B cell (primary cell): ENCODE data around the gene SLC6A4. TPM values are rescaled to one million over a fixed set of nuclear protein-coding genes. Genes with fewer than 3 reads are reported as not detected.

Experiments used
- ATAC-seq: fragments of 200-7000 bp; cut with Tn5 transposase; one replicate; pipeline ENCODE4 v1.10.0; 2021; ENCODE audit warnings: low read depth, mild to moderate bottlenecking, moderate number of reproducible peaks, moderate library complexity
- CTCF ChIA-PET: fragments of 350-600 bp; sonication (Branson Sonifier 250); formaldehyde crosslinking; loops from one replicate; lab custom pipeline; 2021; ENCODE audit warnings: antibody characterized with exemption, inconsistent platforms; lab: Charles Lee
- POLR2A ChIA-PET: fragments of 350-600 bp; sonication (Branson Sonifier 250); formaldehyde crosslinking; loops from one replicate; lab custom pipeline; 2021; ENCODE audit warnings: antibody characterized with exemption; lab: Charles Lee
- DNase-seq: peaks from one replicate; pipeline ENCODE4 v3.0.0; 2013
- H2AFZ ChIP-seq: 2 replicates; pipeline ENCODE4 v1.6.1; 2012; ENCODE audit warnings: mild to moderate bottlenecking, low read depth, low read length; ENCODE audit not compliant: insufficient read depth, poor library complexity, severe bottlenecking
- H3K27ac ChIP-seq, 2 donors: 1 replicate in 1 of 2; 2 replicates in 1 of 2; pipeline ENCODE4 v1.5.1; 2012 to 2013; ENCODE audit warnings: low read length in 2 of 2, mild to moderate bottlenecking in 2 of 2, moderate library complexity in 1 of 2
- H3K27me3 ChIP-seq, 4 experiments: fragments of 200-600 bp in 1 of 4; sonication (generic) in 1 of 4; replicated peaks in 1 of 4; 1 replicate in 2 of 4; 2 replicates in 2 of 4; pipeline versions ENCODE4 v1.6.1 to v1.7.0; 2013 to 2016; ENCODE audit warnings: low read length in 3 of 4, mild to moderate bottlenecking in 2 of 4, mixed read lengths in 1 of 4, moderate library complexity in 1 of 4; ENCODE audit not compliant: insufficient read depth in 4 of 4, control insufficient read depth in 3 of 4; ENCODE audit errors: control extremely low read depth in 1 of 4
- H3K36me3 ChIP-seq, 2 experiments: replicated peaks in 1 of 2; 1 replicate in 1 of 2; 2 replicates in 1 of 2; pipeline versions ENCODE4 v1.6.1 to v1.7.1; 2013; ENCODE audit warnings: low read length in 1 of 2; ENCODE audit not compliant: insufficient read depth in 2 of 2, control insufficient read depth in 1 of 2; ENCODE audit errors: control extremely low read depth in 1 of 2, extremely low read depth in 1 of 2
- H3K4me1 ChIP-seq, 2 donors: fragments of 200-600 bp in 1 of 2; sonication (generic) in 1 of 2; 1 replicate in 1 of 2; 2 replicates in 1 of 2; pipeline versions ENCODE4 v1.5.1 to v1.6.1; 2013 to 2017; ENCODE audit warnings: low read length in 2 of 2; ENCODE audit not compliant: control insufficient read depth in 2 of 2, insufficient read depth in 2 of 2
- H3K4me2 ChIP-seq: replicated peaks from 2 replicates; pipeline ENCODE3; 2012; ENCODE audit warnings: mild to moderate bottlenecking, low read depth, low read length; ENCODE audit not compliant: poor library complexity, severe bottlenecking
- H3K4me3 ChIP-seq, 5 experiments: fragments of 200-600 bp in 1 of 5; sonication (generic) in 1 of 5; 1 replicate in 3 of 5; 2 replicates in 2 of 5; pipeline versions ENCODE4 v1.5.1 to v1.7.0; 2011 to 2016; ENCODE audit warnings: low read length in 4 of 5, mild to moderate bottlenecking in 4 of 5, low read depth in 2 of 5, control low read depth in 1 of 5, moderate library complexity in 1 of 5; ENCODE audit not compliant: insufficient read depth in 1 of 5; ENCODE audit errors: control extremely low read depth in 1 of 5, extremely low read depth in 1 of 5
- H3K79me2 ChIP-seq: fragments of 200-600 bp; sonication (generic); one replicate; pipeline ENCODE4 v1.6.0; 2016; ENCODE audit warnings: low read length; ENCODE audit not compliant: control insufficient read depth, insufficient read depth
- H3K9ac ChIP-seq: fragments of 200-600 bp; sonication (generic); 2 replicates; pipeline ENCODE4 v1.6.1; 2017; ENCODE audit warnings: mild to moderate bottlenecking, low read length, moderate library complexity
- H3K9me3 ChIP-seq, 3 donors: one replicate each; pipeline versions ENCODE4 v1.6.1 to v1.7.1; 2013; ENCODE audit warnings: low read length in 2 of 3; ENCODE audit not compliant: control insufficient read depth in 2 of 3, insufficient read depth in 1 of 3; ENCODE audit errors: control extremely low read depth in 1 of 3
- H4K20me1 ChIP-seq: 2 replicates; pipeline ENCODE4 v1.6.0; 2012; ENCODE audit warnings: mild to moderate bottlenecking, low read length; ENCODE audit not compliant: insufficient read depth, control insufficient read depth, poor library complexity, severe bottlenecking
- H3K27ac Mint-ChIP-seq: one replicate; pipeline ENCODE4 v1.8.0; 2021; ENCODE audit warnings: mixed read lengths
- H3K27me3 Mint-ChIP-seq: one replicate; pipeline ENCODE4 v1.8.0; 2021; ENCODE audit warnings: mixed read lengths
- H3K4me1 Mint-ChIP-seq: one replicate; pipeline ENCODE4 v1.8.0; 2021; ENCODE audit warnings: mixed read lengths
- H3K4me3 Mint-ChIP-seq: one replicate; pipeline ENCODE4 v1.8.0; 2021; ENCODE audit warnings: mixed read lengths
- H3K9me3 Mint-ChIP-seq: one replicate; pipeline ENCODE4 v1.8.0; 2022; ENCODE audit warnings: mixed read lengths; ENCODE audit not compliant: insufficient read depth
- CTCF ChIP-seq: fragments of 200-600 bp; IDR thresholded peaks from one replicate; pipeline ENCODE4 v1.8.0; 2022; ENCODE audit warnings: antibody characterized with exemption, mild to moderate bottlenecking
- EZH2 ChIP-seq: IDR thresholded peaks from 2 replicates; pipeline ENCODE4 v1.6.1; 2012; ENCODE audit warnings: borderline replicate concordance, low read depth, mild to moderate bottlenecking, moderate library complexity, low read length; ENCODE audit not compliant: insufficient read depth, poor library complexity, severe bottlenecking
- whole genome bisulfite sequencing: methylation state at CpG from one replicate; pipeline ENCODE4 v1.1.5; 2013; ENCODE audit warnings: missing lambda C conversion rate; ENCODE audit not compliant: insufficient coverage; 5-methylcytosine and 5-hydroxymethylcytosine counted together
- intact Hi-C: fragments of 100-400 bp; cut with micrococcal nuclease; formaldehyde crosslinking; loops from one replicate; pipeline ENCODE4 v1.10.0; 2022
- polyA plus RNA-seq: library from polyadenylated mRNA; depleted of rRNA; stranded (reverse); fragments of >200 nt; gene quantifications from 2 replicates; pipeline ENCODE4 v1.2.3, GENCODE V29; 2012
- total RNA-seq, 2 donors: library from RNA; stranded (reverse); fragments of 120-200 nt in 1 of 2; gene quantifications; 1 replicate in 1 of 2; 2 replicates in 1 of 2; pipeline versions ENCODE4 v1.2.3 to v1.2.4, GENCODE V29; 2013 to 2022

The SLC6A4 gene
- total and polyA plus RNA-seq, 2 donors (not counting 1 experiment from before 2014, with no cell fraction given) = not detected

- Histone ChIP-seq H2AFZ (no peak overlapping the region), H3K9me3 (peaks cover 3 to 14% (median 5%) of the 10 kb centered on the region in 3 donors), H4K20me1 (peaks cover 5% of the 10 kb centered on the region), H3K4me2 (no peak overlapping the region), H3K27me3 (no peaks in the 10 kb centered on the region), H3K4me1 (peaks cover 19 to 35% of the 10 kb centered on the region in 2 donors), H3K79me2 (peaks cover 89% of the 10 kb centered on the region), H3K9ac (no peak overlapping the region), H3K27ac (no peak overlapping the region), H3K4me3 (no peak overlapping the region), H3K36me3 (peaks cover 11 to 21% of the 10 kb centered on the region in 2 experiments)
- H3K4me3 Mint-ChIP-seq = no peak overlapping the region
- intact Hi-C loops = no loop called here
- ATAC-seq = no peak
- H3K27me3 Mint-ChIP-seq = no peaks in the 10 kb centered on the region
- H3K27ac Mint-ChIP-seq = no peak overlapping the region
- ChIA-PET CTCF (no interaction called here), POLR2A (interaction anchor here (0.6 kb wide), 2 partner anchors 9 to 28 kb away, joined by 3 to 4 read pairs; no protein-coding TSS in a partner anchor)
- TF ChIP-seq EZH2 = no peak
- no peak for TF ChIP-seq CTCF
- H3K9me3 Mint-ChIP-seq = peaks cover 11% of the 10 kb centered on the region
- DNase-seq = no peak
- peaks cover 51% of the 10 kb centered on the region for H3K4me1 Mint-ChIP-seq
Measured at GRCh38 chr17:30161601-30162000, 73.9 kb downstream of the SLC6A4 start.

GRCh38 chr17:30160419-30161172, 74.9 kb downstream of the SLC6A4 start:
- Mint-ChIP-seq H3K4me1 (peaks cover 46% of the 10 kb centered on the region), H3K9me3 (peaks cover 11% of the 10 kb centered on the region), H3K27me3 (no peaks in the 10 kb centered on the region), H3K4me3 (no peak overlapping the region), H3K27ac (no peak overlapping the region)
- TF ChIP-seq EZH2 (no peak), CTCF (no peak)
- ChIA-PET POLR2A (no interaction called here), CTCF (no interaction called here)
- H2AFZ ChIP-seq = no peak overlapping the region
- H3K27ac ChIP-seq = no peak overlapping the region
- no peak overlapping the region for H3K4me3 ChIP-seq
- no peak overlapping the region for H3K4me2 ChIP-seq
- H3K9ac ChIP-seq = no peak overlapping the region
- peaks cover 3 to 14% (median 5%) of the 10 kb centered on the region in 3 donors for H3K9me3 ChIP-seq
- DNase-seq = no peak
- peaks cover 91% of the 10 kb centered on the region for H3K79me2 ChIP-seq
- peaks cover 19 to 25% of the 10 kb centered on the region in 2 donors for H3K4me1 ChIP-seq
- intact Hi-C loops = no loop called here
- no peaks in the 10 kb centered on the region for H3K27me3 ChIP-seq
- H4K20me1 ChIP-seq = peaks cover 5% of the 10 kb centered on the region
- H3K36me3 ChIP-seq = peaks cover 11 to 21% of the 10 kb centered on the region in 2 experiments
- 100% methylated on average over 1 of the region's 3 CpGs for WGBS
- no peak for ATAC-seq
